Measurements from ENCODE around the gene ANKRD23.

ANKRD23 gene

GRCh38 chr2:96839875-96840850, 3.7 kb downstream of the ANKRD23 start:
- TF ChIP-seq CTCF (IDR thresholded peaks at IDR 0.05; ENCODE audit: insufficient read depth, low read length, poor library complexity, severe bottlenecking): no peak
- Histone ChIP-seq H3K36me3 (ENCODE audit: control insufficient read depth, insufficient read depth, low read length) (peaks cover 5% of the 10 kb centered on the region), H3K4me3 (replicated peaks; ENCODE audit: low read depth, low read length) (no peak overlapping the region), H3K27me3 (replicated peaks; ENCODE audit: control insufficient read depth, insufficient read depth, low read length) (no peaks in the 10 kb centered on the region)
- DNase-seq (ENCODE audit: extremely low read depth, insufficient read length): no peak

GRCh38 chr2:96839293-96839874, 4.4 kb downstream of the ANKRD23 start:
- no peak overlapping the region for H3K4me3 ChIP-seq (replicated peaks; ENCODE audit: low read depth, low read length)
- TF ChIP-seq CTCF (IDR thresholded peaks at IDR 0.05; ENCODE audit: insufficient read depth, low read length, poor library complexity, severe bottlenecking): no peak
- peak; percentile 77 for DNase-seq (ENCODE audit: extremely low read depth, insufficient read length)

GRCh38 chr2:96838345-96839292, 5.2 kb downstream of the ANKRD23 start:
- peaks cover 5% of the 10 kb centered on the region for H3K36me3 ChIP-seq (ENCODE audit: control insufficient read depth, insufficient read depth, low read length)
- H3K27me3 ChIP-seq (replicated peaks; ENCODE audit: control insufficient read depth, insufficient read depth, low read length): no peaks in the 10 kb centered on the region
- no peak overlapping the region for H3K4me3 ChIP-seq (replicated peaks; ENCODE audit: low read depth, low read length)
- DNase-seq (ENCODE audit: extremely low read depth, insufficient read length): no peak
- TF ChIP-seq CTCF (IDR thresholded peaks at IDR 0.05; ENCODE audit: insufficient read depth, low read length, poor library complexity, severe bottlenecking): no peak

More at GRCh38 chr2:96839293-96839874, 4.4 kb downstream of the ANKRD23 start:
- H3K36me3 ChIP-seq (ENCODE audit: control insufficient read depth, insufficient read depth, low read length): peaks cover 5% of the 10 kb centered on the region
- H3K27me3 ChIP-seq (replicated peaks; ENCODE audit: control insufficient read depth, insufficient read depth, low read length): no peaks in the 10 kb centered on the region

- no peak for DNase-seq (ENCODE audit: extremely low read depth, insufficient read length)
- H3K36me3 ChIP-seq (ENCODE audit: control insufficient read depth, insufficient read depth, low read length): peaks cover 9% of the 10 kb centered on the region
- no peak for TF ChIP-seq CTCF (IDR thresholded peaks at IDR 0.05; ENCODE audit: insufficient read depth, low read length, poor library complexity, severe bottlenecking)
Observed at GRCh38 chr2:96837575-96837974, 6.2 kb downstream of the ANKRD23 start.

GRCh38 chr2:96835830-96836229, 8.0 kb downstream of the ANKRD23 start:
- TF ChIP-seq CTCF (IDR thresholded peaks at IDR 0.05; ENCODE audit: insufficient read depth, low read length, poor library complexity, severe bottlenecking): no peak
- Histone ChIP-seq H3K36me3 (ENCODE audit: control insufficient read depth, insufficient read depth, low read length) (peaks cover 13% of the 10 kb centered on the region), H3K4me3 (replicated peaks; ENCODE audit: low read depth, low read length) (no peak overlapping the region), H3K27me3 (replicated peaks; ENCODE audit: control insufficient read depth, insufficient read depth, low read length) (no peaks in the 10 kb centered on the region)
- DNase-seq (ENCODE audit: extremely low read depth, insufficient read length): no peak

More at GRCh38 chr2:96837575-96837974, 6.2 kb downstream of the ANKRD23 start:
- Histone ChIP-seq H3K4me3 (replicated peaks; ENCODE audit: low read depth, low read length) (no peak overlapping the region), H3K27me3 (replicated peaks; ENCODE audit: control insufficient read depth, insufficient read depth, low read length) (no peaks in the 10 kb centered on the region)
